SJSA1 (cell line): ENCODE data around the gene H3-3A. TPM values are rescaled to one million over a fixed set of nuclear protein-coding genes. Genes with fewer than 3 reads are reported as not detected.
A peak's percentile ranks its signal among the peaks of the same experiment; 100 is the strongest.
"Not testable (repeated sequence)": the region's sequence is repeated elsewhere in the genome, so short reads cannot be mapped to it uniquely, and the experiment has no call there.

Experiments used
- DNase-seq, 2 experiments: peaks; one replicate each; pipeline ENCODE4 v3.0.0-alpha.2; 2015 to 2020; ENCODE audit warnings: low spot score in 2 of 2, low read depth in 1 of 2
- H3K27ac ChIP-seq: fragments of 250-450 bp; sonication (Bioruptor Pico); 2 replicates; pipeline ENCODE4 v1.5.1; 2020; ENCODE audit warnings: mild to moderate bottlenecking, moderate library complexity
- H3K27me3 ChIP-seq: fragments of 250-450 bp; sonication (Bioruptor Pico); replicated peaks from 2 replicates; pipeline ENCODE4 v1.5.1; 2020; ENCODE audit warnings: mild to moderate bottlenecking, moderate library complexity
- H3K36me3 ChIP-seq: fragments of 250-450 bp; sonication (Bioruptor Pico); 2 replicates; pipeline ENCODE4 v1.5.1; 2020; ENCODE audit warnings: mild to moderate bottlenecking
- H3K4me1 ChIP-seq: fragments of 250-450 bp; sonication (Bioruptor Pico); replicated peaks from 2 replicates; pipeline ENCODE4 v1.6.1; 2021; ENCODE audit warnings: mild to moderate bottlenecking
- H3K4me3 ChIP-seq: fragments of 250-450 bp; sonication (Bioruptor Pico); 2 replicates; pipeline ENCODE4 v1.5.1; 2020; ENCODE audit warnings: mild to moderate bottlenecking
- H3K9me3 ChIP-seq: fragments of 250-450 bp; sonication (Bioruptor Pico); replicated peaks from 2 replicates; pipeline ENCODE4 v1.5.1; 2020; ENCODE audit warnings: mild to moderate bottlenecking
- total RNA-seq: library from RNA; depleted of rRNA; stranded (reverse); fragments of >200 nt; shearing (Covaris generic); gene quantifications from 2 replicates; pipeline ENCODE4 v1.2.3, GENCODE V29; 2014

The H3-3A gene
- total RNA-seq, 1 experiment from 2014 or later, result 399 TPM

- no peaks in the 10 kb centered on the region for H3K36me3 ChIP-seq
Measured at GRCh38 chr1:226082959-226083301, 20.4 kb downstream of the H3-3A start.

DNA sequence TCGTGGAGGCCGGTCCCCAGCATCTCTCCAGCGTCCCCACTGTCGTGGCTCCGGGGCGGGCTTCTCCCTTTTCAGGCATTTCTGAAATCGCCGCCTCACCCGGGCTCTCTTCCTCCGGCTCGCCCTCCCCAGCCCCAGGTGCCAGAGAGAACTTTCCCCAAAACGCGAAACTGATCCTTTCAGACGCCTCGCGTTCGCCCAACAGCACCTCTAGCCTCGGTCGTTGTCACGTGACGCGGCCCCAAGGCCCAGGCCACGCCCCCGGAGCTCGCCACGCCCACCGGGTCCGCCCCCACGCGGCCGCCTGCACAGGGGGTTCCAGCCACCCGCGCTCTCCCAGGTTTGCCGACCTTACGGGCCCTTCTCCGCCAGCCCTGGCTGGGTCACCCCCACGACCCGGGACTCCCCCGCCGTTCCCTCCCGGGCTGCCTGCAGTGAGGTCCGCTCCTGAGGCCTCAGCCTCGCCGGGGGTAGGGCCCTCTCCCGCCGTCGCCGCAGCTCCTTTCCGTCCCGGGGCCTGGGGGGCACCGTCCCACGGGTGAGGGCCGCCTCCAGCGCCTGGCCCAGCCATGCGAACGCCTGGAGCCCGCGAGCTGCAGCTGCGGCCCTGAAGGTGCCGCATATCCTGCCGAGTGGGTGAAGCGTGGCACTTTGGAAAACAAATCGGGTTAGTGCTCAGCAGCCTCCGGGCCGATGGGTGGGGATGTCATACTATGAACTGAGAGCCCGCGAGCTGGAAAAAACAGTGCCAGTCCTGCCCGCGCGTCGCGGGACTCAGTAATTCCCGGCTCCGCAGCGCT is 21.0 kb downstream of the H3-3A start:
- H3K4me3 ChIP-seq, result peak overlapping the region; percentile 53
- no peaks in the 10 kb centered on the region for H3K9me3 ChIP-seq
- H3K27me3 ChIP-seq, result no peaks in the 10 kb centered on the region
- H3K27ac ChIP-seq, result peak overlapping the region; percentile 24
- peak; percentile 88 to 89 for DNase-seq
- H3K4me1 ChIP-seq, result peaks cover 18% of the 10 kb centered on the region
- H3K36me3 ChIP-seq, result no peaks in the 10 kb centered on the region

More at GRCh38 chr1:226082959-226083301, 20.4 kb downstream of the H3-3A start:
- Histone ChIP-seq H3K4me3 (peak overlapping the region; percentile 53), H3K9me3 (no peaks in the 10 kb centered on the region), H3K27me3 (no peaks in the 10 kb centered on the region), H3K27ac (peak overlapping the region; percentile 24), H3K4me1 (peaks cover 18% of the 10 kb centered on the region)
- peak in 1 of 2 experiments; percentile 62 for DNase-seq

GRCh38 chr1:226085675-226086285 is 23.3 kb downstream of the H3-3A start:
- Histone ChIP-seq H3K27me3 (no peaks in the 10 kb centered on the region), H3K4me3 (no peak overlapping the region), H3K4me1 (peaks cover 18% of the 10 kb centered on the region), H3K36me3 (no peaks in the 10 kb centered on the region), H3K27ac (no peak overlapping the region), H3K9me3 (no peaks in the 10 kb centered on the region)
- no peak for DNase-seq

- no peak for DNase-seq
- Histone ChIP-seq H3K27ac (no peak overlapping the region), H3K4me3 (no peak overlapping the region), H3K27me3 (no peaks in the 10 kb centered on the region), H3K4me1 (peaks cover 18% of the 10 kb centered on the region), H3K36me3 (no peaks in the 10 kb centered on the region), H3K9me3 (no peaks in the 10 kb centered on the region)
Measured at GRCh38 chr1:226086776-226087175, 24.3 kb downstream of the H3-3A start.

DNA sequence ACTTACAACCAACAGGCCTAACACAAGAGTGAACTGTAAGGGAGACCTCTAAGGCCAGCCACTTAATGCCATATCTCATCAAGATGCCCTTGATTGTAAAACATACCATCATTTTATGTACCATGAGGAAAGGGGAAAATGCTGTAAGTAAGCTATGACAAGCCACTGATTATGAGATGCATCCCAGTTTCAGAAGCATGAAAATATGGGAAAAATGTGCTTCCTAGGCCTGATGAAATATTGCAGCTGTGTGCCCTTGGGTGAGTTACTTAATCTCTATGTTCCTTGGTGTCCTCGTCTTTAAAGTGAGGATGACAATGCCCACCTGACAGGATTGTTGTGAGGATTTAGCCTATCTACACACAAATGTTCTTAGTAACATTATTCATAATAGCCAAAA is 28.9 kb downstream of the H3-3A start:
- H3K27ac ChIP-seq, result no peak overlapping the region
- no peaks in the 10 kb centered on the region for H3K36me3 ChIP-seq
- DNase-seq, result no peak
- peaks cover 10% of the 10 kb centered on the region for H3K4me1 ChIP-seq
- H3K9me3 ChIP-seq, result no peaks in the 10 kb centered on the region
- no peak overlapping the region for H3K4me3 ChIP-seq
- no peaks in the 10 kb centered on the region for H3K27me3 ChIP-seq

GRCh38 chr1:226092048-226092820 is 29.7 kb downstream of the H3-3A start:
- H3K27me3 ChIP-seq, H3K4me3 ChIP-seq, H3K27ac ChIP-seq, H3K36me3 ChIP-seq, DNase-seq, H3K9me3 ChIP-seq: not testable (repeated sequence)
- H3K4me1 ChIP-seq, result peaks cover 14% of the 10 kb centered on the region

GRCh38 chr1:226092965-226093364 is 30.4 kb downstream of the H3-3A start:
- DNase-seq, result no peak
- no peak overlapping the region for H3K27ac ChIP-seq
- no peaks in the 10 kb centered on the region for H3K36me3 ChIP-seq

GRCh38 chr1:226093621-226094020 is 31.1 kb downstream of the H3-3A start:
- Histone ChIP-seq H3K4me3 (no peak overlapping the region), H3K9me3 (no peaks in the 10 kb centered on the region), H3K36me3 (no peaks in the 10 kb centered on the region), H3K4me1 (peaks cover 26% of the 10 kb centered on the region), H3K27ac (no peak overlapping the region), H3K27me3 (no peaks in the 10 kb centered on the region)
- no peak for DNase-seq

More at GRCh38 chr1:226092965-226093364, 30.4 kb downstream of the H3-3A start:
- Histone ChIP-seq H3K4me3 (no peak overlapping the region), H3K27me3 (no peaks in the 10 kb centered on the region), H3K4me1 (peaks cover 21% of the 10 kb centered on the region), H3K9me3 (no peaks in the 10 kb centered on the region)

GRCh38 chr1:226094451-226094850 is 31.9 kb downstream of the H3-3A start:
- H3K9me3 ChIP-seq, result no peaks in the 10 kb centered on the region
- peaks cover 29% of the 10 kb centered on the region for H3K4me1 ChIP-seq
- no peak overlapping the region for H3K4me3 ChIP-seq
- DNase-seq, result no peak
- H3K27ac ChIP-seq, result no peak overlapping the region
- no peaks in the 10 kb centered on the region for H3K36me3 ChIP-seq
- H3K27me3 ChIP-seq, result no peaks in the 10 kb centered on the region

DNA sequence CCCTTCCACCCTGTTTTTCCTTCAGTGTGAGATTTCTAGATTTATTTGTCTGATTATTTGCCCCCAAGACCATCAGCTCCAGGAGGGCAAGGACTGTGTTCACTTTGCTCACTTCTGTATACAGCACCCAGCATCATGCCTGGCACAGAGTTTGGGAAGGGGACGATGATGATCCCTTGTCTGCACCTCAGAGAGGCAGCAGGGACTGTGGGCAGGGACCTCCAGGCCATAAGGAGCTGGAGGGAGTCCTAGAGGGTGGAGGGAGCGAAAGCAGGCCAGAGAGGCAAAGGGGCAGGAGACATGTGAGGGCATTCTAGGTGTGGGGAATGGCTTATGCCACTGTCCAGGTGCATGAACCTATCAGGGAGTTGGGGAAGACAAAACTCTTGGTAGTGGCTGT is 32.8 kb downstream of the H3-3A start:
- no peak for DNase-seq
- Histone ChIP-seq H3K9me3 (no peaks in the 10 kb centered on the region), H3K27me3 (no peaks in the 10 kb centered on the region), H3K27ac (no peak overlapping the region), H3K4me3 (no peak overlapping the region), H3K4me1 (peaks cover 35% of the 10 kb centered on the region), H3K36me3 (no peaks in the 10 kb centered on the region)

- Histone ChIP-seq H3K27ac (peak overlapping the region; percentile 76), H3K27me3 (no peaks in the 10 kb centered on the region), H3K4me3 (no peak overlapping the region), H3K36me3 (no peaks in the 10 kb centered on the region), H3K9me3 (no peaks in the 10 kb centered on the region), H3K4me1 (peaks cover 39% of the 10 kb centered on the region)
- DNase-seq, result peak in 1 of 2 experiments; percentile 85
Measured at GRCh38 chr1:226097866-226098625, 35.5 kb downstream of the H3-3A start.

DNA sequence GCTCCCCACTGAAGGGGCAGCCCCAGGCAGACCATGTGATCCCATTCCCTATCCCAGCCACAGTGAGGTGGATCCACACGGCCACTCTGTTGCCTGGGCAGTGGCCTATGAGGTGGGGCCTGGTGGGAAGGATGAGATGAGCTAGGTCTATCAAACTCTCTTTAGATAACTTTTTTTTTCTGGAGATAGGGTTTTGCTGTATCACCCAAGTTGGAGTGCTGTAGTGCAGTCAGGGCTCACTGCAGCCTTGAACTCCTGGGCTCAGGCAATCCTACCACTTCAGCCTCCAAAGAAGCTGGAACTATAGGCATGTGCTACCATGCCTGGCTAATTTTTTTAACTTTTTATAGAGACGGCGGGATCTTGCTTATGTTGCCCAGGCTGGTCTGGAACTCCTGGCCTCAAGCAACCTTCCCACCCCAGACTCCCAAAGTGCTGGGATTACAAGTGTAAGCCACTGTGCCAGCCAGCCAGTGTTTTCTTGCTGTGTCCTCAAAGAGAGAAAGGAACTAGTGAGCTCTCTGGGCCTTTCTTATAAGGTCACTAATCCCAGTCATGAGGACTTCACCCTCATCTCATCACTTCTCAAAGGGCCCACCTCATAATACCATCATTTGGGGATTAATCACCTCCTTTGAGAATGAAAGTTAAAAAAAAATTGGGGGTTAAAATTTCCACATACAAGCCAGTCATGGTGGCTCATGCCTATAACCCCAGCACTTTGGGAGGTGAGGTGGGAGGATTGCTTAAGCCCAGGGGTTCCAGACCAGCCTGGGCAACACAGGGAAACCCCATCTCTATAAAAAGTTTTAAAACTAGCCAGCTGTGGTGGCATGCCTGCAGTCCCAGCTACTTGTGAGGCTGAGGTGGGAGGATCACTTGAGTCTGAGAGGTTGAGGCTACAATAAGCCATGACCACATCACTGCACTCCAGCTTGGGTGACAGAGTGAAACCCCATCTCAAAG is 36.6 kb downstream of the H3-3A start:
- no peaks in the 10 kb centered on the region for H3K36me3 ChIP-seq
- H3K4me3 ChIP-seq, result no peak overlapping the region
- H3K4me1 ChIP-seq, result peaks cover 32% of the 10 kb centered on the region
- H3K27me3 ChIP-seq, result no peaks in the 10 kb centered on the region
- no peak overlapping the region for H3K27ac ChIP-seq
- H3K9me3 ChIP-seq, result no peaks in the 10 kb centered on the region
- DNase-seq, result no peak
